Stomach smooth muscle (tissue), 2 donors: ENCODE data around the gene CHRND.
"Not testable (repeated sequence)": the region's sequence is repeated elsewhere in the genome, so short reads cannot be mapped to it uniquely, and the experiment has no call there.

Source experiments
- H3K27ac ChIP-seq: one replicate; pipeline ENCODE4 v1.7.0; 2013; ENCODE audit warnings: mild to moderate bottlenecking, low read length, inconsistent platforms
- H3K27me3 ChIP-seq, 2 donors: one replicate each; pipeline ENCODE4 v1.7.0; 2013; ENCODE audit warnings: low read length in 2 of 2; ENCODE audit not compliant: insufficient read depth in 2 of 2, control insufficient read depth in 1 of 2
- H3K36me3 ChIP-seq, 2 donors: one replicate each; pipeline ENCODE4 v1.7.0; 2013; ENCODE audit warnings: low read length in 2 of 2; ENCODE audit not compliant: control insufficient read depth in 2 of 2, insufficient read depth in 2 of 2
- H3K4me1 ChIP-seq: one replicate; pipeline ENCODE4 v1.7.0; 2013; ENCODE audit warnings: low read length; ENCODE audit not compliant: control insufficient read depth, insufficient read depth
- H3K4me3 ChIP-seq, 2 donors: one replicate each; pipeline ENCODE4 v1.7.0; 2013; ENCODE audit warnings: low read length in 2 of 2
- H3K9ac ChIP-seq, 2 donors: one replicate each; pipeline ENCODE4 v1.7.0; 2013; ENCODE audit warnings: low read length in 2 of 2, mild to moderate bottlenecking in 1 of 2
- H3K9me3 ChIP-seq, 2 donors: one replicate each; pipeline ENCODE4 v1.7.0; 2013; ENCODE audit warnings: low read length in 2 of 2; ENCODE audit not compliant: control insufficient read depth in 2 of 2
- donor health status: healthy.
- donor health status: Pancreatic carcinoma.

CHRND gene

GRCh38 chr2:232568161-232568560 lies 42.2 kb downstream of the CHRND start:
- H3K4me1 ChIP-seq: no peaks in the 10 kb centered on the region
- no peak overlapping the region for H3K4me3 ChIP-seq
- no peaks in the 10 kb centered on the region for H3K27me3 ChIP-seq
- H3K9ac ChIP-seq: no peak overlapping the region
- peaks cover 48 to 60% of the 10 kb centered on the region in 2 donors for H3K36me3 ChIP-seq
- H3K27ac ChIP-seq: no peak overlapping the region
- H3K9me3 ChIP-seq: no peaks in the 10 kb centered on the region

GRCh38 chr2:232569541-232569940 lies 43.6 kb downstream of the CHRND start:
- H3K9ac ChIP-seq: no peak overlapping the region
- H3K27me3 ChIP-seq: no peaks in the 10 kb centered on the region
- H3K9me3 ChIP-seq: no peaks in the 10 kb centered on the region
- H3K36me3 ChIP-seq: peaks cover 55 to 64% of the 10 kb centered on the region in 2 donors
- H3K4me3 ChIP-seq: no peak overlapping the region
- H3K4me1 ChIP-seq: no peaks in the 10 kb centered on the region
- no peak overlapping the region for H3K27ac ChIP-seq

GRCh38 chr2:232570481-232570880 lies 44.5 kb downstream of the CHRND start:
- H3K36me3 ChIP-seq: peaks cover 53 to 65% of the 10 kb centered on the region in 2 donors
- H3K9ac ChIP-seq, H3K4me1 ChIP-seq, H3K9me3 ChIP-seq, H3K27ac ChIP-seq, H3K4me3 ChIP-seq, H3K27me3 ChIP-seq: not testable (repeated sequence)

- Histone ChIP-seq H3K4me3 (no peak overlapping the region), H3K27ac (no peak overlapping the region), H3K4me1 (no peaks in the 10 kb centered on the region), H3K9me3 (no peaks in the 10 kb centered on the region), H3K36me3 (peaks cover 53 to 65% of the 10 kb centered on the region in 2 donors), H3K27me3 (no peaks in the 10 kb centered on the region), H3K9ac (no peak overlapping the region)
These were observed 45.1 kb downstream of the CHRND start for GRCh38 chr2:232571026-232571474.

- H3K9me3 ChIP-seq: no peaks in the 10 kb centered on the region
- H3K27me3 ChIP-seq: no peaks in the 10 kb centered on the region
- H3K27ac ChIP-seq: no peak overlapping the region
- no peak overlapping the region for H3K9ac ChIP-seq
- H3K4me1 ChIP-seq: no peaks in the 10 kb centered on the region
- H3K4me3 ChIP-seq: no peak overlapping the region
- peaks cover 35 to 53% of the 10 kb centered on the region in 2 donors for H3K36me3 ChIP-seq
These were observed 47.1 kb downstream of the CHRND start for GRCh38 chr2:232573042-232573441.

GRCh38 chr2:232573771-232574435 lies 47.9 kb downstream of the CHRND start:
- H3K9me3 ChIP-seq: no peaks in the 10 kb centered on the region
- H3K4me3 ChIP-seq: no peak overlapping the region
- H3K36me3 ChIP-seq: peaks cover 29 to 45% of the 10 kb centered on the region in 2 donors
- no peak overlapping the region for H3K27ac ChIP-seq
- H3K27me3 ChIP-seq: no peaks in the 10 kb centered on the region
- H3K4me1 ChIP-seq: no peaks in the 10 kb centered on the region
- no peak overlapping the region for H3K9ac ChIP-seq

GRCh38 chr2:232574674-232575403 lies 48.9 kb downstream of the CHRND start:
- no peak overlapping the region for H3K27ac ChIP-seq

GRCh38 chr2:232575404-232575746 lies 49.4 kb downstream of the CHRND start:
- H3K4me1 ChIP-seq: no peaks in the 10 kb centered on the region
- H3K9me3 ChIP-seq: no peaks in the 10 kb centered on the region
- no peak overlapping the region for H3K4me3 ChIP-seq
- H3K27me3 ChIP-seq: no peaks in the 10 kb centered on the region
- no peak overlapping the region for H3K9ac ChIP-seq
- H3K36me3 ChIP-seq: peaks cover 18 to 38% of the 10 kb centered on the region in 2 donors
- H3K27ac ChIP-seq: no peak overlapping the region

More at GRCh38 chr2:232574674-232575403, 48.9 kb downstream of the CHRND start:
- H3K4me1 ChIP-seq: no peaks in the 10 kb centered on the region
- H3K9me3 ChIP-seq: no peaks in the 10 kb centered on the region
- H3K9ac ChIP-seq: no peak overlapping the region
- no peak overlapping the region for H3K4me3 ChIP-seq
- H3K36me3 ChIP-seq: peaks cover 20 to 40% of the 10 kb centered on the region in 2 donors
- H3K27me3 ChIP-seq: no peaks in the 10 kb centered on the region

GRCh38 chr2:232576995-232577394 lies 51.0 kb downstream of the CHRND start:
- Histone ChIP-seq H3K27me3 (no peaks in the 10 kb centered on the region), H3K27ac (no peak overlapping the region), H3K4me3 (no peak overlapping the region), H3K4me1 (no peaks in the 10 kb centered on the region), H3K9me3 (no peaks in the 10 kb centered on the region), H3K9ac (no peak overlapping the region), H3K36me3 (peaks cover 26 to 44% of the 10 kb centered on the region in 2 donors)

- no peak overlapping the region for H3K4me3 ChIP-seq
These were observed 51.9 kb downstream of the CHRND start for GRCh38 chr2:232577841-232578240.

GRCh38 chr2:232578626-232579025 lies 52.7 kb downstream of the CHRND start:
- H3K27ac ChIP-seq: no peak overlapping the region
- peaks cover 33 to 48% of the 10 kb centered on the region in 2 donors for H3K36me3 ChIP-seq
- no peak overlapping the region for H3K9ac ChIP-seq
- H3K4me3 ChIP-seq: no peak overlapping the region
- H3K4me1 ChIP-seq: no peaks in the 10 kb centered on the region
- H3K27me3 ChIP-seq: no peaks in the 10 kb centered on the region
- no peaks in the 10 kb centered on the region for H3K9me3 ChIP-seq

More at GRCh38 chr2:232577841-232578240, 51.9 kb downstream of the CHRND start:
- H3K27ac ChIP-seq: no peak overlapping the region
- H3K9me3 ChIP-seq: no peaks in the 10 kb centered on the region
- H3K36me3 ChIP-seq: peaks cover 29 to 48% of the 10 kb centered on the region in 2 donors
- H3K4me1 ChIP-seq: no peaks in the 10 kb centered on the region
- H3K9ac ChIP-seq: no peak overlapping the region
- no peaks in the 10 kb centered on the region for H3K27me3 ChIP-seq
